UCSD-AML1 (cell line): Measurements from ENCODE around the gene NBEAL2.
A peak's percentile ranks its signal among the peaks of the same experiment; 100 is the strongest.

Experiments
- DNase-seq: peaks from one replicate; lab custom pipeline; 2025; ENCODE audit not compliant: unreplicated experiment; lab: John Stamatoyannopoulos, UW

The NBEAL2 gene

GRCh38 chr3:46978985-46979944 is at the start of gene NBEAL2:
NBEAL2 (plus strand) TSS chr3:46979666; CDS start chr3:46979862, 196 bp downstream.
- DNase-seq, result peak; percentile 96

GRCh38 chr3:46930166-46930944 is 49.1 kb upstream of the NBEAL2 start:
- no peak for DNase-seq

- DNase-seq, result no peak
Observed at GRCh38 chr3:46930945-46931403, 48.5 kb upstream of the NBEAL2 start.

- peak; percentile 48 for DNase-seq
Observed at GRCh38 chr3:46931631-46932331, 47.7 kb upstream of the NBEAL2 start.

GRCh38 chr3:46932455-46933225 is 46.8 kb upstream of the NBEAL2 start:
- no peak for DNase-seq

GRCh38 chr3:46933261-46933660 is 46.2 kb upstream of the NBEAL2 start:
- DNase-seq, result no peak

- DNase-seq, result no peak
Observed at GRCh38 chr3:46934072-46934471, 45.4 kb upstream of the NBEAL2 start.

GRCh38 chr3:46934498-46935167 is 44.8 kb upstream of the NBEAL2 start:
- no peak for DNase-seq

GRCh38 chr3:46935168-46935858 is 44.2 kb upstream of the NBEAL2 start:
- DNase-seq, result peak; percentile 49

- DNase-seq, result no peak
Observed at GRCh38 chr3:46935989-46936558, 43.4 kb upstream of the NBEAL2 start.

GRCh38 chr3:46936733-46937250 is 42.7 kb upstream of the NBEAL2 start:
- no peak for DNase-seq

- no peak for DNase-seq
Observed at GRCh38 chr3:46938118-46938517, 41.3 kb upstream of the NBEAL2 start.

GRCh38 chr3:46939578-46940445 is 39.7 kb upstream of the NBEAL2 start:
- DNase-seq, result no peak

GRCh38 chr3:46942076-46942475 is 37.4 kb upstream of the NBEAL2 start:
- DNase-seq, result no peak

- DNase-seq, result no peak
Observed at GRCh38 chr3:46942481-46943236, 36.8 kb upstream of the NBEAL2 start.

- DNase-seq, result no peak
Observed at GRCh38 chr3:46943237-46944187, 36.0 kb upstream of the NBEAL2 start.
